Fibroblast of upper back skin (primary cell): Measurements from ENCODE around the gene ZIC1.

Experiments
- DNase-seq: peaks from one replicate; pipeline ENCODE4 v3.0.0-alpha.2; 2013

ZIC1 gene

DNA sequence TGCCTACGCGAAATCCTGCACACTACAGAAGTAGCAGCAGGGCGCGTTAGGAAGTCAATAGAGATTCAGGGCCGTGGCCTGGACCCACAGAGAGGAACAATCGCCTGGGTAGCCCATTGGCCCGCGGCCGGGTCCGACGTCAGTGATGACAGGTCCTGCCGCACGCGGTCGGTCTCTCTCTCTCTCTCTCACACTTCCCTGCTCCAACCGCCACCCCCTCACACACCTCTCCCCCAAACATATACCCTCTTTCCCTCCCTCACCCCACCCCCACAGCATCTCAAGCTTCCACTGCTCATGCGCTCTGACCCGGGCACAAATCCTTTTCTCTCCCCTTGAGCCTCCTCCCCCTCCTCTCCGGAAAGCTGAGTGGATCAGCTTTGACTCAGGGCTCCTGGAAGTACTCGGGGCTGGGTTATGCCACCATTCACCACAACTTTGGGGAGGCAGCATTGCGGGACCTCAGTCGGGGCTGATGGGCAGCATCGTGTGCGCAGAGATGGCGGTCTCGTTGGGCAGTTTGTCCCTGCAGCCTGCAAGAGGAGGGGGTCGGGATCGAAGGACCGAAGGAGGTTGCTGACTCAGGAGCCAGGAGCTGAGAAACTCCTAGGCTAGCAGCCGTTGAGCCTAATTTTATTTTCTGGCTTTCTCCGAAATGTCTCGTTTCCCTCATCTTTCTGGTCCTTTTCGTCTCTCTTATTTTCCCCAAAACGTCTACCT is 11.8 kb upstream of the ZIC1 start:
- peak; percentile 92 for DNase-seq

DNA sequence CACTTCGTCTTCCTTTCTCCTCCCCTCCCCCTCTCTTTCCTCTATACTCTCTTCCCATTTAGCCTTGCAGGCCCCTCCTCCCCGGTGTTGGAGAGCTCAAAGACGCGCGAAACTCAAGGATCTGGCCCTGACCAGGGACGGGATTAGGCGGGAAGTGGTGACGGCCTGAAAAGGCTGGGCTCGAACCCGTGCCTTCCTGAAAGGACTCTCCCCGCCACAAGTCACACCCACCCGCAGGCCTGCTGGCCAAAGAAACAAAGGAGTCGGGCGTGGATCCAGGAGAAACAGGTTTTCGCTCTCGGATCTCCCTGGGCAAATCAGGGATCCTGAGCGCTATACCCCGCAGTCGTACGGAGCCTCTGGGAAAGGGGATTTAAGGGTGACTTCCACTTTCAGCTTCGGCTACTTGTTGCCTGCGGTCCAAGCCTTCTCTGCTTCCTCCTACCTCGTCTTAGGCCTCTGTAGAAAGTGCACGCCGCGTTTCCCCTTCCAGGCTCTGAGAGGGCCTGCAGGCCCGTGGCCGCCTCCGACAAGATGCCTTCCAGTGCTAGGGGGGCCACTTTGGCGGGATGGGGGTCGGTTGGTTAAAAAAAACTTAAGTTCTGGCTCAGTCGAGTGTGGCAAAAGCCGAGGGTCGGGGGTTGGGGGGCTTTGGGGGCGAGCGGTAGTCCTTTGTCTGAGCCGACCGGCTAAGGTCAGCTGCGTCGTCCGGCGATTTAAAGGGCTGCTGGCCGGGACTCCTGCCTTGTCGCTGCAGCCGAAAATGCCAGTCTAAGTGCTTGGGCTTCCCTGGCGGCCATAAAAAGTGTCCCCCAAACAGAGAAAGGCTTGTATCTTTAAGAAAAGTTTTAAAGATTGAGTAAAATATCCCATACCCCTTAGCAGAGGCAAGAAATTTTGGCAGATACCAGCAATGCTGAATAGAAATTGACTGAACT is 11.0 kb upstream of the ZIC1 start:
- DNase-seq, result peak; percentile 36

DNA sequence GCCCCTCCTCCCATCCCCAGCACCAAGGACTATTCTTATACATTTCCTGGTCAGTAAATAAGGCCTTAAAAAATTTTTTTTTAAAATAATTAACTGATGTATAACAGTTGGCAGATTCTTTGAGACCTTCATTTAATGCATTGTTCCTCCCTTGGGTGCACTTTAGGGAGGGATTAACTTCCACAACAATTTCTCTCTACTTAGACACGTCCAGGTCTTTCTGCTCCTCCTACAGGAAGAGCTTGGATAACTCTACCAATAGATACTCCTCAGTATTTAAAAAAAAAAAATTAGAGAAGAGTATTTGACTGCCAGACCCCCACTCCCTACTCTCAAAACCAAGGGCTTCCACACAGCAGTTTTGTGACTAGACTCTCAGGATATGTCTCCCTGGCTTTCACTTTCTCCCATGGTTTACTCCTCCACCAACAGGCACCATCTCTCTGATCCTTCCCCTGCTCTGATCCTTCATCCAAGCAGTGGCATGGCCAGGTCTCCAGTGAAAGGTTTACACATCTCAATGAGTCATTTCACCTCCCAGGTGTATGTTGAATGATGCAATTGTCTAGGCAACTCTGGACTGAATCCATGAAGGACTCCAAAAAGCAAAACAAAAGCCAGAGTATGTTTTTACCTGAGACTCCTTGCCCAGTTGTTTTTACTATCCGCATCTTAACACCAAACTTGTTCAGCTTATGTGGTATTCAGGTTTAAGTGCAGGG is 10.2 kb upstream of the ZIC1 start:
- DNase-seq, result no peak

DNA sequence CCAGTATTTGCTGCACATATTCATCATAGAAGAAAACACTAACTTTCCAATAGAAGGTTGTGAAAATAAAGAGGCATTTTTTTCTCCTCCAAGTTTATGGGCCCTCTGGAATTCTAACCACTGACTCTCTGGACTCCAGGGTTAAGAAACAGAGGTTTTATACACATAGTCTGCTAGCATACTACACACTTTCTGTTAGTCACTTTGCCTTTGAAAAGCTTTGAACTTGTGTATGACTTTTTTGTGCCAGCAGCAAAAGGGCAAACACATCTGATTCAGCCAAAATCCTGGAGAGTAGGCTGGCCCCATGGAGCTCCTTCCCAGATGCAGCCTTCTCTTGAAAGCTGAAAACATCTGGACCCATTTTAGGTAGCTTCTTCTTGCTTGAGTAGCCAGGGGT is 9.1 kb upstream of the ZIC1 start:
- DNase-seq, result peak; percentile 37

DNA sequence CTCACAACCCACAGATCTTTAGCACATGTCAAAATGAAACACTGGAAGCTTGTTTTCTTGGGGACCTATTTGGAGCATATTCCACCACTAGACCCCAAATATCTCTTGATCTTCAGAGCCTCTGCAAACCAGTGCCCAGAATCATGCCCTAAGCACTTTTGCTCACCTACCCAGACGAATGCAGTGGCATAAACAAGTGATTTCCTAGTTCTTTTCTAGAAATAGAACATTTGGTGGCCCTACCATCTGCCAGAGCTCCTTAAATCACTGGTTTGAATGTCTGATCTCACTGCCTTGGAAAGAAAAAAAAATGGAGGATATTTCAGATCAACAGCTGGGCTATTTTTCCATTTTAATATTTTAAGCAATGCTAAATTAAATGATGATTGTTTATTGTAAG is 8.2 kb upstream of the ZIC1 start:
- no peak for DNase-seq

DNA sequence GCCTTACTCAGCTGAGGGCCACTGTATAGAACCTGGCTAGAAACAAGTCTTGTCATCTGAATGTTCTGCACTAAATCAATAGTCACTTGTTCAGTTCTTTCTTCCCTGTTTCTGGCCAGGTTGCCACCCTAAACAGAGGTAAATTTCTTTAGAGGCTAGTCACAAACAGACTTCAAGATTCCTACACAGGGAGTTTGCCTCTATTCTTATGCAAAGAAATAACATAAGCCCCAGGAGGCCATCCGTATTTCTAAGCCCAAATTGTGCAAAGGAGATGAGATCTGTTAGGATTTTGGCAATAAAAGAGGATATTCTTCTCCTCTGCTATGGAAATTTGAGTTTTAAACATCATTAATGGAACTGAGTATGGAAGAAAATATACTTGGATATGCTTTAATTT is 7.7 kb upstream of the ZIC1 start:
- DNase-seq, result no peak

DNA sequence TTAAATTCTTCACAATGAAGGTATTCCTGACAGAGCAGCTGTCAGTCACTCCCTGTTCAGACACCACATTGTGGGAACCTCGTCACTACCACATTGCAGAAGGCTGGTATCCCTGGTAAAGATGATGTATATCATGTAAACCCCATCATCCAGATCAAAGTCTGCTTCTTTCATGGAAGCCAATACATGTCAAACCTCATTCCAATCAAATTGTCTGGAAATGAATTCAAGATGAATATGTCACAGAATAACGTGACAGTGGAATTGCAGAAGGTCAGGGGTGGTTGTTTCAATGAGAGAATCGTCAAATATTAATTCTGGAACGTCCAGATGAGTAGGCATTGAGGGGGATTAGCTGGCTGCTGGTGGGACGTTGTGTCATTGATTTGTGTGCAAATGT is 7.0 kb upstream of the ZIC1 start:
- no peak for DNase-seq

DNA sequence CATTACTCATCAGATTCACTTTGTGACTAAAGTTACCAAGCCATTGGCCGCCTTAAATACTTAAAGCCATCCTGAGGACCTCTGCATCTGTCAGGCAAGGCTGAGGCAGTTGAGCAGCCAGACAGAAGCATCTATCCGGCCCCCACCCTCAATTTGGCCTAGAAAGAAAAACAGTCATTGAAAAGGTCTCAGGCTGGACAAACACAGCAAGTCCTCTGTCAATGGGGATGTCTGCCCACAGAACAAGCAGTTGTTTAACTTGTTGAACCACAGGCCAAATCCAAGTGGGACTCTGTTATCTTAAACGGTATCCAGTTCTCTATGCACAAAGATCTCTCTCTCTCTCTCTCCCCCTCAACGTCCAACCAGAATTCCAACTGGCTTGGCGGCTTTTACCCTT is 5.7 kb upstream of the ZIC1 start:
- DNase-seq, result no peak

DNA sequence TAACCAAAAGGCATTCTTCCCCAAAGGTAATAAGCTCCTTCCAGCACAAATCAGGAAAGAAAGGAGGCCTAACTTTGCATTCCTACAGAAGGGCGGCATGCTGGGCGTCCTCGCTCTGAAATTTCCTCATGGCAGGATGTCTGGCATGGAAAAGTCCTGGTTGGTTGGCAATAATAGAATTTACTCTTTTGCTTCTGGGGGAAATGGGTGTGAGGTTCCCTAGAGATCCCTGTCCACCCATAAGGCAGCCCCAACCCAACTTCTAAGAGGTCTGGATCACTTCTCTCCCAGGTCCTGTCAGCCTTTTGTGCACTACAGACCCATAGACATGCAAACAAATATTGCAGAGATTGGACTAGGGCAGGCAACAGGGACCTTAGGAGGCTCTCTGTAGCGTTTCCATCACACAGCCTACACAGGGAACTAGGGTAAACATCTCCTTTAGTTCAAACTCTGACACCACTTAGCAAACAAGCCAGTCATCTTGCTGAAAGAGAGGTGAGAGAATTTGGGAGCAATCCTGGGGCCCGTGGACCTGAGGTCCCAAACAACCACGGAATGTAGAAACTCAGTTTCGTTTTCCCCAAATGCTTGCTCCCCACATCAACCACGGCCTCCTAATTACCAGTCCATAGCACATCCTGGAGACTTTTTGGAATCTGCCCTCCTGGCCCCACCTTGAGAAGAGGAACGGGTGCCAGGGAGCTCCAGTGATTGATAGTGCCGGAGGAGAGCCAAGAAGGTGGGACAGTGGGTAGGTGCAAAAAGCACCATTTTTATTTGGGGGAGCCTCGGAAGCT is 5.0 kb upstream of the ZIC1 start:
- no peak for DNase-seq

DNA sequence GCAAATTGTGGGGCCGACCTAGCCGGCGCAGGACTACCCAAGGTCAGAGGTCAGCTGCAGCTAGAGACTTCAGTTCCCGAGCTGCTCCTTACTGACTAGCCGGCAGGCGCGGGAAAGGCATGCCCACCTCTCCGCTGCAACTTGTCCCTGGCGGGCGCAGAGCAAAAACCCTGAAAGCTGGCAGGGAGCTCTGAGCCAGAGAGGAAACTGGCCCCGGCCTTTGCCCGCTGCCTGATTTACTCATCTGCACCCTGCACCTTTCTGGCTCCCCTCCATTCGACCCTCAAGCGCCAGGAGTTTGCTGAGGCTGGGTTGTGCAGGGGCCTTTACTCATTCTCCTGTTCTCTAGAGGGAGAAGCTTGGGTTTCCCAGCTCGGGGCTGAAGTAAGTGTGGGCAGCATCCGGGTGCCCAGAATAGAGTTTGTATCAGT is 4.3 kb upstream of the ZIC1 start:
- DNase-seq, result no peak

DNA sequence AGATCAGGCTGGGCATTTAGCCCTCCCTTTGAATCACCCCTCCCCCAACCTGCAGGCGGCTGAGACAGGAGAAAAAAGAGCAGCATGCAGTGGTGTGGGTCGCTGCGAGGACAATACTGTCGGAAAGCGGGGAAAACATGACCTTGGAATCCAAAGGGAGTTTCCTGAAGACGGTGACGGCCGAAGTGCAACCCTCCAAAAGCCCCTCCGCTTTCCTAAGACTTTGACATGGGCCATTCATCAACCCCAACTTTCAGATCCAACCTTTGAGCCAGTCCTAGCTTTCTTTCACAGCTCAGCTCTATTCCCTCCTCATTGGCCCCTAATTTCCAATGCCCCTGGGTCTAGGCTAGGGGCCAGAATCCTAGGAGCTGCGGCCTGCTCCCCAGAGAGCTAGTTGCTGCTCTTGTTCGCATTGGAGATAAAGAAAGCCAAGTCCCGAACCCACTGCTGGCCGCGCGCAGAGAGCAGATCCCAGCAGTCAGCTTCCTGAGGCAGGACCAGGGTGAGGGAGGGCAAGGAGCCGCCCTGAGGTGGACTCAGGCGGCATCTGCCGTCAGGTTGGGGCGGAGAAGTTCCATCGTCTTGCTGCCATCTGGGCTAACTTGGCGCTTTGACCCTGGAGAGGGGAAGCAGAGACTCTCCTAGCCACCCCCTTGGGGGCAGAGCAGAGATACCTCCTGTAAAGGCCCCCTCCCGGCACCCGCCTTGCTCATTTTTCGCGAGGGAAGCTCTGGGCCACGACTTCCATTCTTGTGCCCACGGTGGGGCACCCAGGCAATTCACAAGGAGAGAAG is 3.7 kb upstream of the ZIC1 start:
- DNase-seq, result no peak

DNA sequence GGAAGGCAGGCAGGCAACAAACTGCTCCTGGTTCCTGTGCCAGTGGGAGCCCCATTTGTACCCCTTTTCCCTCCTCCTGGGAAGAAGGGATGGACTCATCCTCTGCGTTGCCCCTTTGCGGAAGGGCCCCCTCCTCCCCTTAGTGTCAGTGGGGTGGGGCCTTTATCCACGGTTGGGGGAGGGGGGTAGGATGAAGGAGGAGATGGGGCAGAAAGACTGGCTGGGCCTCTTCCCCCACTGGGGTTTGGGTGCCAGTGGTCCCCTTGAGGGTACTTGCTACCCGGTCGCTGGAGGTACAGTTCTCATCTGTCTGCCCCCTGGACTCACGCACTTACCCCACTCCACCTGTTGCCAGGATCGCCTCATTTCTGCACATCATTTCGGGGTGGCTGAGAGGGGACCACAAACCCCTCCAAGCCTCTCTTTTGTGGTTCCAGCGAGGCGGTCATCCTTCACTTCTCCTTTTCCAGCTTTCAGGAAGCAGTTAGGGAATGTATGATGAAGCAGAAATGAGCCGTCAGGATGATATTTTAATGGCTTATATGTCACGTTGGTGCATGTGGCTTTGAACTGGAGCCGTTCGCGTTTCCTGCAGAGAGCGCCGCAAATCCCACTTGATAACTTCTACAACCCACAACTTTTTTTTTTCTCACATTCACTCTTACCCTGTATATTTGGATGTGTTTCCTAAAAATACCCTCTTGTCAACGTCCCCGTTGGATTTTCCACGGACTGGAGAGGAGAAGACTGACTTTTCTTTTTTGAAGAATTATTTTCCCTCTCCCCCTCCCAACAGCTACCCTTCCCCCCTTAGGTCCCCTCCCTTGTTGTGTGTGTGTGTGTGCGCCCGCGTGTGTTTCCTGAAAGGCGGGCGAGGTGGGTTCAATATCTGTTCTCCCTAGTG is 2.9 kb upstream of the ZIC1 start, which contains the start of gene ZIC4:
Gene ZIC4, minus strand, starts transcription at position 516 of the 904 bp plus-strand sequence. CDS start 3,746 bp downstream, outside the sequence.
- peak; percentile 62 for DNase-seq

DNA sequence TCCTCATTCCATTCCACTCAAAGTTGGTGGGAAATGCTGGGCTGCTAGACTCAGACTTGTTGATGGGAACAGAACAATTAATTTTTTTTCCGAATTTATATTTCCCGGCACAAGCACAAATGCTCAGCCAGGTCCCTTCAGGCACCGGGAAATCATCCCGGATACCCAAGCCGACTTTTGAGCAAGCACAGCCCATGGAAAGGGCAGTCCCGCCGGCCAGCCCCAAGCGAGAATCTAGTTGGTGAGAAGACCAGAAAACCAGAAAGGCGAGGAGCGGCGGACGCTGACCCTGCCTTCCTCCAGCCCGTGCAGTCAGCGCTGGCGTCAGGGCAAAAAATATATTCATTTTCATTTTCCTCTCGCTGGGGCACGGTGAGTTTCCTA is 2.1 kb upstream of the ZIC1 start:
- no peak for DNase-seq

DNA sequence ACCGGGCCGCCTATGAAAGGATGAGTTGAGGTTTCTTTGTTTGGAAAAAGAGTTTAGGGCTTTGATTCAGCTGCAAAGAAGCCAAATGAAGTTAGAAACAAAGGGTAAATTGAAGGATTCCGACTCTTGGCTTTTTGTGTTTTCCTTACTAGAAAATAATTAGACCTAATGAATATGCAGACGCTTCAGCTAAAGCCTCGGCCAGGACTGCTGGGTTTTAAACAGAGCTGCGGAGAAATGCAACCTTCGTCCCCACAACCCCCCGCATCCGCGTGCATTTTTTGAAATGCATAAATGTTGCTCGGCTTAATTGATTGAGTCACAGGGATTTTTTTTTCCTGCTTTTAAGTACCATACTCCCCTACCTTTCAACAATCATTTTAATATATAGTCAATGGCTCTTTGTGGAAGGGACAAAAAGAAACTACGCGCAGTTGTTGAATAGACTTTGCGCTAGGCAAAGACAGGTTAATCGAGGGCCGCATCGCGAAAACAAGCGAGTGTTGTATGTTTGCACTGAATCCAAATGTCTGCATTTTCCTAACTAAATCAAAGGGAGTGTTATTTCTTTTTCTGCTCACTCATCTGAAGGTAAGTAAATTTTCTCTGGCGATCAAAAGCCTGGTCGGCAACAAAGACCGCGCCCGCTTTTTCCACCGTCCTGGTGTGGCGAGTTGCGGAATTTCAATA is 1.5 kb upstream of the ZIC1 start:
- no peak for DNase-seq

DNA sequence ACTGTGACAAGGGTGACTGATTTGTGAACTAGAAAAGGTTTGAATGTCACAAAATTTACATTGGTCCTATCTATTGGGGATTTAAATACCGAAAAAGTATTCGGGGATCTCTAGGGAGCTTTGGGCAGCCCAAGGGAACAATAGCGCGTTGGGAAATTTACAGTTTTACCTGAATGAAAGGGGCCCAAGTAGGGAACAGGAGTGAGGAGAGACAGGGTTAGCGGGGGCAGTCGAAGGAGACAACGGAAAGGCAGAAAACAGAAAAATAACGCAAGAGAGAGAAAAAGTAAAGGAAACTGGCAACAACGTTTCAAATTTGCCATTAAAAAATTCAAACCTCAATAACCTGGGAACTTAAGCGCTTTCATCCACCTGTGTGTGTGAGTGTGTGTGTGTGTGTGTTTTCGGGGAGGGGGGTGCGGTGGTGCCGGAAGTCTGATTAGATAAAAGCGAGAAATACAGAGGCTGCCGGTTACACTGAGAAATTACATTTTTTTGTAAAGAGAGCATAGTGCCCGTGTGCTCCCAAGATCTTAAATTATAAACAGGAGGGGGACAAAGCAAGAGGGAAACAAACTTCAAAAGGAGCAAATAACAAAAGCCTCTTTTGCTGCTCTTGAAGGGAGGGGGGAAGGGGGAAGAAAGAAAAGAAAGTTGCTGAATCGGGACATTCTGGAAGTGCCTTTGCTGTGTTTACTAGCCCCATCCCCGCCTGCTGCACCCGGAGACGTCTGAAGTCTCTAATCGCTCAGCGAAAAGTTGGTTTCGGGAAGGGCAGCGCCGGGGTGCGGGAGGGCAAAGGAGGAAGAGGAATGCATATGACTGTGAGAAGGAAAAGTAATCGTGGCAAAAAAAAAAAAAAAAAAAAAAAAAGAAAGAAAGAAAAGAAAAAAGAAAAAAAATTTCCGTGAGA is 721 bp upstream of the ZIC1 start:
- no peak for DNase-seq

DNA sequence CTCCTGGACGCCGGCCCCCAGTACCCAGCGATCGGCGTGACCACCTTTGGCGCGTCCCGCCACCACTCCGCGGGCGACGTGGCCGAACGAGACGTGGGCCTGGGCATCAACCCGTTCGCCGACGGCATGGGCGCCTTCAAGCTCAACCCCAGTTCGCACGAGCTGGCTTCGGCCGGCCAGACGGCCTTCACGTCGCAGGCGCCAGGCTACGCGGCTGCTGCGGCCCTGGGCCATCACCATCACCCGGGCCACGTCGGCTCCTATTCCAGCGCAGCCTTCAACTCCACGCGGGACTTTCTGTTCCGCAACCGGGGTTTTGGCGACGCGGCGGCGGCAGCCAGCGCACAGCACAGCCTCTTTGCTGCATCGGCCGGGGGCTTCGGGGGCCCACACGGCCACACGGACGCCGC is 956 bp downstream of the ZIC1 start:
- no peak for DNase-seq

DNA sequence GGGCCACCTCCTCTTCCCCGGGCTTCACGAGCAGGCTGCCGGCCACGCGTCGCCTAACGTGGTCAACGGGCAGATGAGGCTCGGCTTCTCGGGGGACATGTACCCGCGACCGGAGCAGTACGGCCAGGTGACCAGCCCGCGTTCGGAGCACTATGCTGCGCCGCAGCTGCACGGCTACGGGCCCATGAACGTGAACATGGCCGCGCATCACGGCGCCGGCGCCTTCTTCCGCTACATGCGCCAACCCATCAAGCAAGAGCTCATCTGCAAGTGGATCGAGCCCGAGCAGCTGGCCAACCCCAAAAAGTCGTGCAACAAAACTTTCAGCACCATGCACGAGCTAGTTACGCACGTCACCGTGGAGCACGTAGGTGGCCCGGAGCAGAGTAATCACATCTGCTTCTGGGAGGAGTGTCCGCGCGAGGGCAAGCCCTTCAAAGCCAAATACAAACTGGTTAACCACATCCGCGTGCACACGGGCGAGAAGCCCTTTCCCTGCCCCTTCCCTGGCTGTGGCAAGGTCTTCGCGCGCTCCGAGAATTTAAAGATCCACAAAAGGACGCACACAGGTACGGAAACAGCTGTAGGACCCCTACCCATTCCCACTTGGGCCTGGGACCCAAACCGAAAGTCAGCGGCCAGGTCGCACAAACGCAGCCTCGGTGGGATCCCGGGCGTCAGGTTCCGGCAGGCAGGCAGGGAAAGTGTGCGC is 1.5 kb downstream of the ZIC1 start:
- peak; percentile 74 for DNase-seq

DNA sequence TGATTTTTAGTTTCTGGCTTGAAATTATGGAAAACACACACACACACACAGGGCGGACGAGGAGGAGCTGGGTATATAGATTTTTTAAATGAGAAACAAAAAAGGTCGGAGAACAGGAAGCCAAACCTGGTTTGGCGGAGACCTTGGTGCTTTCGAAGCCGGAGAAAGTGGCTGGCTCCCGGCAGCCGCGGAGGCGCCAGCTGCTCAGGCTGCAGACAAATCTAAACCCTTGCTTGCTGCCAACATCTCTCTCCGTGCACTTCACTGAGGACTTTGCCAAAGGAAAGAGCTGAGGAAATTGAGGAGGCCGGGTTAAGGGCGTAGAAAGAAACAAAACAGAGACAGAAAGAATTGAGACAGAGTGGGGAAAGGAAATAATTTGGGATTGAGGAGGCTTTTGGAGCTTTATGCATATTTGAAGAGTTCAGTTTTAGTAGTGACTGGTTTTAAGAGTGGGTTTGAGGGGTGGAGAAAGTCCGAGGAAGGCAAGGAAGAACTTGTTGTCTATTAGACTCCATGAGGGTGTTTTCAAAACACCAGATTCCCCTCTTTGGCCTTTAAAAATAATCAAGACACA is 2.2 kb downstream of the ZIC1 start:
- no peak for DNase-seq
